CD4-positive, CD25-positive, alpha-beta regulatory T cell (primary cell): ENCODE data around the gene C17orf58. TPM values are rescaled to one million over a fixed set of nuclear protein-coding genes. Genes with fewer than 3 reads are reported as not detected.
"Not testable (repeated sequence)": the region's sequence is repeated elsewhere in the genome, so short reads cannot be mapped to it uniquely, and the experiment has no call there.

ENCODE experiments used
- ATAC-seq, 2 donors: fragments of 150-1000 bp; cut with Tn5 transposase; one replicate each; pipeline ENCODE4 v1.10.0; 2021; ENCODE audit warnings: low read depth in 2 of 2, moderate number of reproducible peaks in 2 of 2, moderate library complexity in 1 of 2
- DNase-seq, 3 donors: peaks; one replicate each; pipeline versions ENCODE4 v3.0.0 to v3.0.0-alpha.2; 2012 to 2022; ENCODE audit warnings: mixed read lengths in 1 of 3
- H3K27ac ChIP-seq: one replicate; pipeline ENCODE4 v1.7.0; 2013; ENCODE audit warnings: mild to moderate bottlenecking, low read length; ENCODE audit not compliant: insufficient read depth, poor library complexity, severe bottlenecking
- H3K27me3 ChIP-seq: one replicate; pipeline ENCODE4 v1.7.0; 2013; ENCODE audit warnings: low read length; ENCODE audit not compliant: control insufficient read depth, insufficient read depth
- H3K36me3 ChIP-seq: one replicate; pipeline ENCODE4 v1.7.0; 2013; ENCODE audit warnings: mild to moderate bottlenecking, low read length, moderate library complexity; ENCODE audit not compliant: control insufficient read depth, insufficient read depth
- H3K4me1 ChIP-seq: 2 replicates; pipeline ENCODE4 v1.7.0; 2013; ENCODE audit warnings: mild to moderate bottlenecking, low read length; ENCODE audit not compliant: insufficient read depth, control insufficient read depth, poor library complexity, severe bottlenecking
- H3K4me3 ChIP-seq: one replicate; pipeline ENCODE4 v1.7.0; 2013; ENCODE audit warnings: low read depth, mild to moderate bottlenecking, low read length, moderate library complexity
- H3K9me3 ChIP-seq, 2 experiments: 1 replicate in 1 of 2; 2 replicates in 1 of 2; pipeline ENCODE4 v1.7.0; 2013; ENCODE audit warnings: low read length in 2 of 2, mild to moderate bottlenecking in 1 of 2, moderate library complexity in 1 of 2; ENCODE audit not compliant: control insufficient read depth in 2 of 2
- H3K27ac Mint-ChIP-seq, 3 donors: one replicate each; pipeline ENCODE4 v1.8.0; 2020 to 2022; ENCODE audit warnings: mild to moderate bottlenecking in 3 of 3, mixed read lengths in 3 of 3, moderate library complexity in 2 of 3
- H3K27me3 Mint-ChIP-seq: one replicate; pipeline ENCODE4 v1.8.0; 2022; ENCODE audit warnings: mild to moderate bottlenecking, mixed read lengths
- H3K36me3 Mint-ChIP-seq: one replicate; pipeline ENCODE4 v1.8.0; 2020; ENCODE audit warnings: mixed read lengths
- H3K4me1 Mint-ChIP-seq, 4 donors: one replicate each; pipeline ENCODE4 v1.8.0; 2020 to 2022; ENCODE audit warnings: mixed read lengths in 4 of 4, mild to moderate bottlenecking in 1 of 4
- H3K4me3 Mint-ChIP-seq, 4 donors: one replicate each; pipeline ENCODE4 v1.8.0; 2020 to 2022; ENCODE audit warnings: mild to moderate bottlenecking in 4 of 4, mixed read lengths in 4 of 4, moderate library complexity in 3 of 4
- H3K9me3 Mint-ChIP-seq, 7 donors: one replicate each; pipeline ENCODE4 v1.8.0; 2020 to 2022; ENCODE audit warnings: mixed read lengths in 7 of 7, mild to moderate bottlenecking in 3 of 7, moderate library complexity in 2 of 7
- polyA plus RNA-seq, 4 donors: library from polyadenylated mRNA; unstranded; fragments of 300-500 nt; fragmentation: Illumina TruSeq; gene quantifications; one replicate each; pipeline ENCODE4 v1.2.3, GENCODE V29; 2021
- total RNA-seq: library from RNA; stranded (reverse); gene quantifications from one replicate; pipeline ENCODE4 v1.2.3, GENCODE V29; 2022

The C17orf58 gene
- total RNA-seq (1.2 TPM), polyA plus RNA-seq (1 to 10 TPM in 2 of 4 donors, under 1 TPM in 2; 0.42 to 2.3 (median 1.3) TPM)

DNA sequence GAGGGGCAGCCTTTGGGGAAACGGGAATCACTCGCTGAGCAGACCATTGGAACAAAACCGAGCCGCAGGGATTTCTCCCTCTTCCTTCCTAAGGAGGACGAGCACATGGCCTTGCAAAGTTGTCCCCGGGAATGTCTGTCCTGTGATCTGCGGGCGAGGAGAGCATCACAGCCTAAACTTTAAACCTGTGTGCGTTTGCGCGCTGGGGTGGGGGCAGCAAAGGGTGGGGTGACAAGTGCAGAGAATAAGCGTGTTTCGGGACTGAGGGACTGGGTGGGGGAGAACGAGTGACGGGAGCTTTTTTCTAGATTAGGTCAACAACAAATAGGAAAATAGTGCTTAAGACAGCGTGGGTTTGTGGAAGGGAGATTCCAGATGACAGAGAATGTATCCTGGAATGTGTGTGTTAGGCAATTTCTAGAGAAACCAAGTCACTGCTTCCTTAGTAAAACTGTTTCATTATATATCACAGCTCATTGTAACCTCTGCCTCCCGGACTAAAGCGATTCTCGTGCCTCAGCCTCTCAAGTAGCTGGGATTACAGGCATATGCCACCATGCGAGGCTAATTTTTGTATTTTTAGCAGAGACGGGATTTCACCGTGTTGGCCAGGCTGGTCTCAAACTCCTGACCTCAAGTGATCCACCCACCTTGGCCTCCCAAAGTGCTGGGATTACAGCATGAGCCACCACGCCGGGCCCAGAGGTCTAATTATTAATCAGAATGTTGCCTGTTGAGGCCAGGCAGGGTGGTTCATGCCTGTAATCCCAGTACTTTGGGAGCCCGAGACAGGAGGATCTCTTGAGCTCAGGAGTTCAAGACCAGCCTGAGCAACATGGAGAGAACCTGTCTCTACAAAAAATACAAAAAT lies at the start of gene C17orf58:
C17orf58 (minus strand) TSS at position 169 of the 871 bp plus-strand sequence. CDS start 271 bp downstream, outside the sequence.
- peak within 1 kb of the TSS; percentile 8 to 79 (median 12) for H3K27ac Mint-ChIP-seq
- not testable (repeated sequence) for H3K36me3 Mint-ChIP-seq

DNA sequence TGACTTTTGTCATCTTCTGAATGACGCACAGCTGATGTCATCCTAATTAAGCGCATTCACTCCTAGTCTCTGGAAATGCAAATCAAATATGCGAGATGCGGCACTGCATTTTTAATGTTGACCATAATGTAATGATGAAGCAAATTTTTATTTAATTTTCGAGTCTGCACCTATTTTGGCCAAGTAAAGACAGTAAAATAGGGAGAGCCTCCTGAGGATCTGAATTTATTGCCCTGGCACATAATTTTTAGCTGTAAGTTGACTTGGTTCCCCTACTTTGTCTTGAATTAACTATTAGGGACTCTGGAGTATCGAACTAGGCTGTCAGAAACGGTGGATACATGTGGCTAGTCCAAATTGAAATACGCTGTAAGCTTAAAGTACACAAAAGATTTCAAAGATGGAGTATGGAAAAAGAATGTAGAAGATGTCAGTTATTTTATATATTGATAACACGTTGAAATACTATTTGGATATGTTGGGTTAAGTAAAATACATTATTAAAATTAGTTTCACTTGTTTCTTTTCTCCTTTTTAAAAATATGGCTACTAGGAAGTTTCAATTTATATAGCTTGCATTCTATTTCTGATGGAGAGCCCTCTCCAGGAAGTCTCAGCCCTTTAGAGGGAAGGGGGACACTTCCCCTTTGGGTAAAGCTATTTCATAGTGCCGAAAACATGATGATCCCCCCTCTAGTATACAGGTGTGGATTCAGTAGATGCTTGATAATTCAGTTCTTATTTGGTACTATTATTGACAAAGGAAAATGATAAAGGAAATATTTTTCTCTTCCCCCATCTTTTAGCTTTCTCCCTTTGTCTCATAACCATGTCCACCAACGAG lies 40.3 kb upstream of the C17orf58 start:
- Mint-ChIP-seq H3K27ac (peak overlapping the region in 2 of 3 donors; percentile 94 to 95), H3K4me3 (peak overlapping the region; percentile 91 to 99 (median 96)), H3K27me3 (peaks cover 4% of the 10 kb centered on the region), H3K9me3 (peaks cover 0 to 2% (median 0%) of the 10 kb centered on the region in 7 donors), H3K4me1 (peaks cover 3 to 23% (median 16%) of the 10 kb centered on the region in 4 donors), H3K36me3 (peaks cover 10% of the 10 kb centered on the region)
- peak overlapping the region; percentile 90 for H3K27ac ChIP-seq
- DNase-seq (no peak), ATAC-seq (no peak)
- H3K4me3 ChIP-seq = peak overlapping the region; percentile 94
- peaks cover 22% of the 10 kb centered on the region for H3K36me3 ChIP-seq
- H3K27me3 ChIP-seq = no peaks in the 10 kb centered on the region
- peaks cover 14% of the 10 kb centered on the region for H3K4me1 ChIP-seq
- H3K9me3 ChIP-seq = no peaks in the 10 kb centered on the region

More for the DNA sequence above, at the start of gene C17orf58:
- H3K4me1 Mint-ChIP-seq = peaks cover 12 to 33% (median 23%) of the 10 kb centered on the region in 4 donors
- H3K4me3 Mint-ChIP-seq = peak within 1 kb of the TSS; percentile 78 to 91 (median 85)
- Histone ChIP-seq H3K4me1 (peaks cover 31% of the 10 kb centered on the region), H3K4me3 (peak within 1 kb of the TSS; percentile 70)
- not testable (repeated sequence) for H3K36me3 ChIP-seq, H3K9me3 Mint-ChIP-seq, DNase-seq, ATAC-seq, H3K27me3 ChIP-seq, H3K9me3 ChIP-seq, H3K27ac ChIP-seq
- H3K27me3 Mint-ChIP-seq = peaks cover 51% of the 10 kb centered on the region

DNA sequence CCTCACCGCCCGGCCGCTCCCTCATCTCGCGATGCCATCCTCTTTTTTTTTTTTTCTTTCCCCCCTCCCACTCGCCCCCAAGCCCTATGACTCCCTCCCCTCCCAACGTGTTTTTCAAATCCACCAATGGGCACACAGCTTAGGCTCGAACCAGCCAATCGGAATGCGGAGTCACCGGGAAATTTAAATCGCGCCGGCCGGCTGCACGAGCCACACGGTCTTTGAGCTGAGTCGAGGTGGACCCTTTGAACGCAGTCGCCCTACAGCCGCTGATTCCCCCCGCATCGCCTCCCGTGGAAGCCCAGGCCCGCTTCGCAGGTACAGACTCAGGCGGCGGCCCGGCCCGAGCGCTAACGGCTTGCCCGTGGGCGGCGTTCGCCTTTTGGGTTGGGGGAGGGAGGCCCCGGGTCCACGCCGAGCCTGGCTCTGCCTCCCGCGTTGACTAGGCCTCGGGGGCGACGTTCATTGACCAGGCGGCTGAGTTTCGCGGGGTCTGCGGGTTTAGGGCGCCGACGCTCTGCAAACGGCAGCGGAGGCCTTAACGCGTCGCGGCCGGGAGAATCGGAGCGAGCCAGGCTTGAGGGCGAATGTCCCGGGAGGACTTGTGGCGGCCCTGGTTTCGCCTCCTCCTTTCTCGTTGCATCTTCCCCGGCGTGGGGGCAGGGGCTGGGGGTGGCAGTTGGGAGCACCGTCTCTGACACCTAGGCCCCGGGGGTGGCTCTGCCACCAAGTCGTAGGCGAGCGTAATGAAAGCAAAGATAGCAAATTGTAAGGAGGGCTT lies 39.4 kb upstream of the C17orf58 start, which contains the start of gene KPNA2:
KPNA2 (plus strand) TSS at position 213 of the 781 bp plus-strand sequence. CDS start 1,398 bp downstream, outside the sequence.
- H3K27me3 Mint-ChIP-seq = peaks cover 4% of the 10 kb centered on the region

DNA sequence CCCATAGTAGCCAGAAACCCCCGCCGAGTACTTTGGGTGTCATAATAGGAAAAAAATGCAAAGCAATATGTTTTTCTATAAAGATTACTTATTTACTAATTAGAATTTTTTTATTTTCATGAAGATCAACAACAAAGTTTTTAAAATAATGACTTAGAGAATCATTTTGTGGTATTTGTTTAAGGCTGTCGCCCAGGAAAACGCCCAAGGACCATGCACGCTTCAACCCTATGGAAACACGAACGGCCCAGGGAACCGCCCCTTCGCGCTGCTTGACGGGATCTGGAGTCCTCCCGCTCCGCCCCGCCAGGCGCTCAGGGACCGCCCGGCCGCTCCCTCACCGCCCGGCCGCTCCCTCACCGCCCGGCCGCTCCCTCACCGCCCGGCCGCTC lies 38.9 kb upstream of the C17orf58 start:
- Mint-ChIP-seq H3K9me3 (peaks cover 0 to 2% (median 0%) of the 10 kb centered on the region in 7 donors), H3K4me3 (peak overlapping the region; percentile 91 to 99 (median 96)), H3K27ac (peak overlapping the region; percentile 34 to 95 (median 94)), H3K27me3 (peaks cover 4% of the 10 kb centered on the region), H3K4me1 (peaks cover 3 to 23% (median 16%) of the 10 kb centered on the region in 4 donors), H3K36me3 (peaks cover 3% of the 10 kb centered on the region)
- ATAC-seq (peak; percentile 87 to 88), DNase-seq (peak in 1 of 3 donors; percentile 85)
- H3K27ac ChIP-seq = peak overlapping the region; percentile 90
- H3K4me3 ChIP-seq = peak overlapping the region; percentile 63
- H3K36me3 ChIP-seq = peaks cover 9% of the 10 kb centered on the region
- no peaks in the 10 kb centered on the region for H3K27me3 ChIP-seq
- no peaks in the 10 kb centered on the region for H3K9me3 ChIP-seq
- H3K4me1 ChIP-seq = peaks cover 14% of the 10 kb centered on the region

More for the DNA sequence above, 39.4 kb upstream of the C17orf58 start, which contains the start of gene KPNA2:
- ATAC-seq (peak; percentile 89 to 91), DNase-seq (peak; percentile 90 to 98 (median 95))
- Mint-ChIP-seq H3K4me3 (peak within 1 kb of the TSS; percentile 91 to 99 (median 96)), H3K27ac (peak within 1 kb of the TSS; percentile 93 to 95 (median 94)), H3K36me3 (peaks cover 6% of the 10 kb centered on the region), H3K9me3 (peaks cover 0 to 2% (median 0%) of the 10 kb centered on the region in 7 donors), H3K4me1 (peaks cover 3 to 23% (median 16%) of the 10 kb centered on the region in 4 donors)
- peak within 1 kb of the TSS; percentile 94 for H3K4me3 ChIP-seq
- H3K4me1 ChIP-seq = peaks cover 14% of the 10 kb centered on the region
- peaks cover 14% of the 10 kb centered on the region for H3K36me3 ChIP-seq
- H3K9me3 ChIP-seq = no peaks in the 10 kb centered on the region
- H3K27ac ChIP-seq = peak within 1 kb of the TSS; percentile 90
- H3K27me3 ChIP-seq = no peaks in the 10 kb centered on the region

DNA sequence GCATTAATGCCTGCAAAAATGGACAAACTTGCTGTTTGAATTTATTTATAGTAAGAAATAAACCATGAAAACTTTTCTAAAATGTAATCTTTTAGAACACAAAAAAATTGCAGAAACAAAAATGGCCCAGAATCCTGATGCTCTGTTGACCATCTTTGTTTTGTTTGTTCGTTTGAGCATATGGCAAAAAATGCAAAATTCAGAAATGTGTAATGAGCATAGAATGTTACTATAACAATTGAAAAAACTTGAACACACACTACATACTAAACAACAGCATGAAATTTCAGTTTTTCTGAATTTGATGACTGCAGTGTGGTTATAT lies 38.1 kb upstream of the C17orf58 start:
- H3K27ac Mint-ChIP-seq = no peak overlapping the region
- peak overlapping the region in 1 of 4 donors; percentile 91 for H3K4me3 Mint-ChIP-seq

DNA sequence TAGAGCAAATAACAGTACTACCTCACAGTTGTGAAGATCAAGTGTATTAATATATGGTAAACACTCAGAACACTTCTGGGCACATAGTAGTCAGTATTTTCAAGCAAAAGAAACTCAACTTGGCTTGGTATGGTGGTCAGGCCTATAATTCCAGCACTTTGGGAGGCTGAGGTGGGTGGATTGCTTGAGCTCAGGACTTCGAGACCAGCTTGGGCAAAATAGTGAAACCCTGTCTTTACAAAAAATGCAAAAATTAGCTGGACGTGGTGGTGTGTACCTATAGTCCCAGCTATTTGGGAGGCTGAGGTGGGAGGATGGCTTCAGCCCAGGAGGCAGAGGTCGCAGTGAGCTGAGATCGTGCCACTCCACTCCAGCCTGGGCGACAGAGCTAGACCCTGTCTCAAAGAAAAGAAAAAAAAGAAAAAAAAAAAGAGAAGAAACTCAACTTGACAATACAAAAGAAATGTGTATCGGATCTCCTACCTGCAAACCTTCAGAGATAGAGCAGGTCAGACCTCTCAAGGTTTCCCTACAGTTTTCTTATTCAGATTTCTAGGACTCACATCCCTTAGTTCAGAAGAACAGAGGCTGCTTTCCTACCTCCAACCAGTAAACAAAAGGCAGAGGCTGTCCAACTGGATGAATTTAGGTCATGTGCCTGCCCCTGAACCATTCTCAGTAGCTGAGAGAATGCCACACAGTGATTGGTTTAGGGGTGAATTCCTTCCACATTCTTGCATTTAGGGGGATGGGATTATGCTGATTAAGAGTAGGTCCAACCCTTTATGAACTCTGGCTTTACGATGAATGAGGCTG lies 37.6 kb upstream of the C17orf58 start:
- Mint-ChIP-seq H3K27ac (no peak overlapping the region), H3K4me3 (peak overlapping the region in 1 of 4 donors; percentile 49), H3K9me3 (peaks cover 0 to 2% (median 0%) of the 10 kb centered on the region in 7 donors), H3K36me3 (peaks cover 3% of the 10 kb centered on the region), H3K4me1 (peaks cover 3 to 23% (median 16%) of the 10 kb centered on the region in 4 donors), H3K27me3 (peaks cover 10% of the 10 kb centered on the region)
- ATAC-seq = no peak
- H3K27ac ChIP-seq = no peak overlapping the region
- no peak for DNase-seq
- H3K36me3 ChIP-seq = peaks cover 8% of the 10 kb centered on the region
- no peaks in the 10 kb centered on the region for H3K9me3 ChIP-seq
- H3K4me1 ChIP-seq = peaks cover 14% of the 10 kb centered on the region
- H3K4me3 ChIP-seq = no peak overlapping the region
- no peaks in the 10 kb centered on the region for H3K27me3 ChIP-seq

More for the DNA sequence above, 38.1 kb upstream of the C17orf58 start:
- H3K36me3 ChIP-seq = peaks cover 8% of the 10 kb centered on the region
- H3K27me3 ChIP-seq = no peaks in the 10 kb centered on the region
- no peak for ATAC-seq
- DNase-seq = no peak
- H3K4me3 ChIP-seq = peak overlapping the region; percentile 63
- peaks cover 14% of the 10 kb centered on the region for H3K4me1 ChIP-seq
- peaks cover 0 to 2% (median 0%) of the 10 kb centered on the region in 7 donors for H3K9me3 Mint-ChIP-seq
- H3K4me1 Mint-ChIP-seq = peaks cover 3 to 23% (median 16%) of the 10 kb centered on the region in 4 donors
- H3K36me3 Mint-ChIP-seq = peaks cover 3% of the 10 kb centered on the region
- no peaks in the 10 kb centered on the region for H3K9me3 ChIP-seq
- peaks cover 10% of the 10 kb centered on the region for H3K27me3 Mint-ChIP-seq
- H3K27ac ChIP-seq = no peak overlapping the region
